ENCODE measurements around the gene SLC29A3.

DNA sequence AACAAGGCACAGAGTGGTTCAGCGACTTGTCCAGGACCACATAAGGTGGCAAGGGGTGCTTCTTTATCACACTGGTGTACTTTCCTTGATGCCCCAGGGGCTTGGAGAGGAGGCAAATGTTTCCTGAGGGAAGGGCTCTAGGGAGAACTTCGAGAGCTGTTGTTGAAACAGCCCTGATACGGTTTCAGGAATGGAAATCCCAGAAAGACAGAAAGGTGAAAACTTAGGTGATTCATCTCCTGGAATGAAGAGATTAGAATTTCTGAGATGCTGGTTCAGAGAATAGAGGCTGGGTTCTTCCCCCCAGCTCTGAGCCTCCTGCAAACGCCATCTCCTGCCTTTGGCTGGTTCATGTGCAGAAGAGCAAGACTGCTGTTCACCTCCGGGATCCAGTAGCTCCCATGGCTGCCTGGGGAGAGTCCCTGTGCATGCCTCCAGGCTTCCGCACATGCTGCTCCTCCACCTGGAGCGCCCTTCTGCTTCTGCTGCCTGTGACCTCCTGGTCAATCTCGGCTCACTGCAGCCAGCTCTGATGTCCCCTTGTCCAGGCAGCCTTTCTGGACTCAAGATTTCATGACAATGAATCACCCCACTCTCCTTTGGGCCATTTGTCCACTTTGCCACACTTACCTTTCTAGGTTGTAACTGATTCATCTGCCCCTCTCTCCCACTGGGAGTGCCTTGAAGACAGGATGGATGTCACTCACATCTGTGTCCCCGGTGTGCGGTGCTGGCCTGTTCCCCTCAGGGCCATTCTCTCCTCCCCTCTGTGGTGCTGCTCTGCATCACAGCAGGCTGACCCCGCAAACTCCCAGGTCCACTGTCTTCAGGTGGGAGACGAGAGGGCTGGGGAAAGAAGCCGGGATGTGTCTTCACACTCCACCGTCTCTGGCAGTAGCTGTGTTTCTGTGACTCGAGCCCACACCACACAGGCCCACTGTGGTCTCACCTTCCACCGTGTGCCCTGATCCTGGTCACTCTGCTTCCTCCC is 74.0 kb downstream of the SLC29A3 start:
- TF ChIP-seq, protein P1, sequence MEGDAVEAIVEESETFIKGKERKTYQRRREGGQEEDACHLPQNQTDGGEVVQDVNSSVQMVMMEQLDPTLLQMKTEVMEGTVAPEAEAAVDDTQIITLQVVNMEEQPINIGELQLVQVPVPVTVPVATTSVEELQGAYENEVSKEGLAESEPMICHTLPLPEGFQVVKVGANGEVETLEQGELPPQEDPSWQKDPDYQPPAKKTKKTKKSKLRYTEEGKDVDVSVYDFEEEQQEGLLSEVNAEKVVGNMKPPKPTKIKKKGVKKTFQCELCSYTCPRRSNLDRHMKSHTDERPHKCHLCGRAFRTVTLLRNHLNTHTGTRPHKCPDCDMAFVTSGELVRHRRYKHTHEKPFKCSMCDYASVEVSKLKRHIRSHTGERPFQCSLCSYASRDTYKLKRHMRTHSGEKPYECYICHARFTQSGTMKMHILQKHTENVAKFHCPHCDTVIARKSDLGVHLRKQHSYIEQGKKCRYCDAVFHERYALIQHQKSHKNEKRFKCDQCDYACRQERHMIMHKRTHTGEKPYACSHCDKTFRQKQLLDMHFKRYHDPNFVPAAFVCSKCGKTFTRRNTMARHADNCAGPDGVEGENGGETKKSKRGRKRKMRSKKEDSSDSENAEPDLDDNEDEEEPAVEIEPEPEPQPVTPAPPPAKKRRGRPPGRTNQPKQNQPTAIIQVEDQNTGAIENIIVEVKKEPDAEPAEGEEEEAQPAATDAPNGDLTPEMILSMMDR (IDR thresholded peaks at IDR 0.05; ENCODE audit: borderline replicate concordance, extremely low read depth, low read length, poor library complexity, severe bottlenecking), result no peak
- no peak for TF ChIP-seq EZH2 (IDR thresholded peaks at IDR 0.05; ENCODE audit: borderline replicate concordance, low read depth, low read length, severe bottlenecking)

Measured in DND-41 (cell line).